ENCODE data around the gene CLIC6.
"Not testable (repeated sequence)": the region's sequence is repeated elsewhere in the genome, so short reads cannot be mapped to it uniquely, and the experiment has no call there.

Gene CLIC6

GRCh38 chr21:34661848-34662247 lies 6.9 kb upstream of the CLIC6 start:
- DNase-seq = no peak

- no peak for DNase-seq
Observed at GRCh38 chr21:34667761-34668160, 1.0 kb upstream of the CLIC6 start.

DNA sequence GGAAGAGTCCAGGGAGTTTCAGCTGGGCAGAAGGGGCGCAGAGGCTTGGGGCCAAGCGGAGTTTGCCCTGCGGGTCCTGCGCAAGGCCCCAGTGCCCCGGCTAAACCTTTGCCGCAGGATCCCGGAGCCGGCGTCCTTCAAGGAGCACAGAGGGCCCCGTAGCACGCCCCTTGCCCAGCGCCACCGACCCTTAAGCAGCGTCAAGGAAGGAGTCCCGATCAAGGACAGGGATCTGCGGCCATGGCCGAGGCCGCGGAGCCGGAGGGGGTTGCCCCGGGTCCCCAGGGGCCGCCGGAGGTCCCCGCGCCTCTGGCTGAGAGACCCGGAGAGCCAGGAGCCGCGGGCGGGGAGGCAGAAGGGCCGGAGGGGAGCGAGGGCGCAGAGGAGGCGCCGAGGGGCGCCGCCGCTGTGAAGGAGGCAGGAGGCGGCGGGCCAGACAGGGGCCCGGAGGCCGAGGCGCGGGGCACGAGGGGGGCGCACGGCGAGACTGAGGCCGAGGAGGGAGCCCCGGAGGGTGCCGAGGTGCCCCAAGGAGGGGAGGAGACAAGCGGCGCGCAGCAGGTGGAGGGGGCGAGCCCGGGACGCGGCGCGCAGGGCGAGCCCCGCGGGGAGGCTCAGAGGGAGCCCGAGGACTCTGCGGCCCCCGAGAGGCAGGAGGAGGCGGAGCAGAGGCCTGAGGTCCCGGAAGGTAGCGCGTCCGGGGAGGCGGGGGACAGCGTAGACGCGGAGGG lies 520 bp downstream of the CLIC6 start:
- DNase-seq = no peak

- DNase-seq = not testable (repeated sequence)
Observed at GRCh38 chr21:34669880-34670219, 1.1 kb downstream of the CLIC6 start.

DNA sequence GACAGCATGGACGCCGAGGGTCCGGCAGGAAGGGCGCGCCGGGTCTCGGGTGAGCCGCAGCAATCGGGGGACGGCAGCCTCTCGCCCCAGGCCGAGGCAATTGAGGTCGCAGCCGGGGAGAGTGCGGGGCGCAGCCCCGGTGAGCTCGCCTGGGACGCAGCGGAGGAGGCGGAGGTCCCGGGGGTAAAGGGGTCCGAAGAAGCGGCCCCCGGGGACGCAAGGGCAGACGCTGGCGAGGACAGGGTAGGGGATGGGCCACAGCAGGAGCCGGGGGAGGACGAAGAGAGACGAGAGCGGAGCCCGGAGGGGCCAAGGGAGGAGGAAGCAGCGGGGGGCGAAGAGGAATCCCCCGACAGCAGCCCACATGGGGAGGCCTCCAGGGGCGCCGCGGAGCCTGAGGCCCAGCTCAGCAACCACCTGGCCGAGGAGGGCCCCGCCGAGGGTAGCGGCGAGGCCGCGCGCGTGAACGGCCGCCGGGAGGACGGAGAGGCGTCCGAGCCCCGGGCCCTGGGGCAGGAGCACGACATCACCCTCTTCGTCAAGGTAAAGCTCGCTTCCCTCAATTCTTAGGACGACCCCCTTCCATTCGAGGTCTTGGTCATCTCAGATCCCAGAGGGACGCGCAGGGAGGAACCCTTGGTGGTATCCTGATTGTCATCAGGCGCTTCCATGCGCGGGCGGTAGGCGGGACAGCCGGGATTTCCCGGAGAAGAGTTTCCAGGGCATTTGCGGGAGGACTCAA lies 1.6 kb downstream of the CLIC6 start:
- no peak for DNase-seq

GRCh38 chr21:34670962-34671348 lies 2.2 kb downstream of the CLIC6 start:
- DNase-seq = no peak

GRCh38 chr21:34671462-34671861 lies 2.7 kb downstream of the CLIC6 start:
- no peak for DNase-seq

DNA sequence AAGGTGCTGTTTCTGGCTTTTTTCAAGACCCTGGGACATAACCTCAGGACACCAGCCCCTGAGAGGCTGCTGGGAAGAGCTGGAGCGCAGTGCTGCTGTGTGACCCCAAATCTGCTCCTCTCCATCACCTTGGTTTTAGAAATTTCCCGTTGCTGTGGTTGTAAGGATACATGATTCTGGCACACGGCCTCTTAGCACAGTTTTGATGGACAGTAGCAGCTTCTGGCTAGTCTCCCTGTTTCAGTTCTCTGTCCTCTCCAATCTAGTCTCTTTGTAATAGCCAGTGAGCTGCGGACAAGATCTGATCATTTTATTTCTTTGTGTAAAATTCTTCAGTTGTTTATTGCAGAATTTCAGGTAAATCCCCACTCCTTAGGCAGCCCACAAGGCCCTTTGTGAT lies 3.1 kb downstream of the CLIC6 start:
- no peak for DNase-seq

- no peak for DNase-seq
Observed at GRCh38 chr21:34673006-34673405, 4.2 kb downstream of the CLIC6 start.

GRCh38 chr21:34674468-34674867 lies 5.7 kb downstream of the CLIC6 start:
- DNase-seq = no peak

DNA sequence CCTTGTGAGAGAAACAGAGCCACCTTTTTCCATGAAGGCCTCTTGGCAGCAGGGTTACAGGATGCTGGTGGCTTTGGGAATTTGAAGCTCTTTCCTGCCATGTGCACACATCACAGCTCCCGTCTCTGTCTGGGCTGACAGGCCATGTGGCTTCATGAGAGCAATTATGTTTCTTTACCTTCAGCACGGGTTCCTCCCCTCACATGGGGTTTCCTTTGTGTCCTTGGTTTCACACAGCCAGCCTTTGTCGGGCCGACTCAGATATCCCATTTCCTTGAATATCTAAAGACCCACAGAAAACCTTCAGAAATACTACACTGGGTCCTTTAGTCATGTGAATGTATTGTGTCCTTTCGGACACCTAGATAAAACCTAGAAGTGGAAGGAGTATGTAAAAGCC lies 7.1 kb downstream of the CLIC6 start:
- DNase-seq = no peak

DNA sequence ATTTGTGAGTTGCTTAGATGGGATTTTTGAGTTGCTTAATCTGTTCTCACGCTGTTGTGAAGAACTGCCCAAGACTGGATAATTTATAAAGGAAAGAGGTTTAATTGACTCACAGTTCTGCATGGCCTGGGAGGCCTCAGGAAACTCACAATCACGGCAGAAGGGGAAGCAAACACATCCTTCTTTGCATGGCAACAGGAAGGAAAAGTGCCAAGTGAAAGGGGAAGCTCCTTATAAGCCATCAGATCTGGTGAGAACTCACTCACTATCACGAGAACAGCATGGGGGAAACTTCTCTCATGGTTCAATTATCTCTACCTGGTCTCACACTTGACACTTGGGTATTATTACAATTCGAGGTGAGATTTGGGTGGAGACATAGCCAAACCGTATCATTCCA lies 10.3 kb downstream of the CLIC6 start:
- no peak for DNase-seq

DNA sequence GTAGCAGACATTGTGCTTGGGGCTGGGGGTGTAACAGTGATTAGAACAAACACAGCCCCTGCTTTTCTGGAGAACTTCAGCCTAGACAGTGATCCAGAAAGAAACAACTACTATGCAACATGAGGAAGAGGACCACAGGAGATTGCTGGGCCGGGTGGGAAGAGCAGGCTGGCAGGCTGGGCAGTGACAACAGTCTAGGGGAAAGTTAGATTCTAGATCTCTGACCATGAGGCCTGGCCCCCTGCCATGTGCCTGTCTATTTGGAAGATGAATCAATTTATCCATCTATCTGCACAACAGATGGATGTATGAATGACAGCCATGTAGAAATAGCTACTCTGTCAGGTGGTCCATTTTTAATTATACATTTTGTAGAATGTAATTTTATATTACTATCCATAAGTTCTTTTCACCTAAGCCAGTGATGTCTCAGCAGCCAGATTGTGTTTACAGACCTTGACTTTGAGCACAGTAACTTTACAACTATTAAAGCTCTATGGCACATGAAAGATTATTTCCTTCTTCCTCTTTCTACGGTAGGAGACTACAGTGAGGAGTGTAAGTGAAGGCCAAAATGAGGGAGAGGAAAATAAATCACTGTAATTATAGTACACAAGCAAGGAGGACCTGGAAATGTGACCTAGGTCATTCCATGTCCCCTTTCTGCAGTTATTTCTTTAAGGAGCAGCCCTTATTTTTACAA lies 15.5 kb downstream of the CLIC6 start:
- DNase-seq = no peak

- no peak for DNase-seq
Observed at GRCh38 chr21:34687065-34687464, 18.3 kb downstream of the CLIC6 start.

- no peak for DNase-seq
Observed at GRCh38 chr21:34687745-34688144, 19.0 kb downstream of the CLIC6 start.

DNA sequence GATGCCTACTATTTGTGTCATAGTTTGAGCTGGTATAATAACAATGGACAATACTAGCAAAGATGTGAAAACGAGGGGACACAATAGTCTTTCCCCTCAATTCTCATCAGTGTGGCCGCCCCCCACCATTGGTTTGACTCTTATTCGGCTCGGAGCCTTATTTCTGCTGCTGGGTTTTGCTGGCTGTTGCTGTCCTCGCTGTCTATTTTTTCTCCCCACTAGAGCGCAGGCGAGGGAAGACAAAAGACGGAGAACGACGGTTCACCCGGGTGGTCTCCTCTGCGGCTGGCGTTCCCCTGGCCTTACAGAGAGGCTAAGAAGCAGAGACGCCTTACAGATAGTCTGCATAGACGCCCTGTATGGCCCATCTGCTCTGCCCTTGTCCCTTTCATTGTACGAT lies 19.4 kb downstream of the CLIC6 start:
- no peak for DNase-seq

DNA sequence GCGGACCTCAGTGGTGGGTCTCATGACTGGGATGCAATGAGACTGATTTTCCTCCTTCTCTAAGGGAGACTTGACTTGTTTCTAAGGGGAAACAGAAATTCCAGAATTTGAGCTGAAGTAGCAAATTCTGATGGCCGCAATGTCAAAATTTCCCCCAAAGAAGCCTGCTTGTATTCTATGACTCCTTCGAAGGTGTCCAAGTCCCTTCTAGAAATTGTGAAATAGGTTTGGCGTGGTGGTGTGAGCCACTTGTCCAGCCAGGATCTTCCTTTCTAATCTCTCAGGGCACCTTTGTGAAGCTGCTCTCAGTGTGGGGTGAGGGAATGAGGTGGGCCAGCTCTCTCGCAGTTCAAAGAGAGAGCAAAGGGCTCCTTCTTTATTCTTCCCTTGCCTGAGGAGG lies 19.9 kb downstream of the CLIC6 start:
- no peak for DNase-seq

DNA sequence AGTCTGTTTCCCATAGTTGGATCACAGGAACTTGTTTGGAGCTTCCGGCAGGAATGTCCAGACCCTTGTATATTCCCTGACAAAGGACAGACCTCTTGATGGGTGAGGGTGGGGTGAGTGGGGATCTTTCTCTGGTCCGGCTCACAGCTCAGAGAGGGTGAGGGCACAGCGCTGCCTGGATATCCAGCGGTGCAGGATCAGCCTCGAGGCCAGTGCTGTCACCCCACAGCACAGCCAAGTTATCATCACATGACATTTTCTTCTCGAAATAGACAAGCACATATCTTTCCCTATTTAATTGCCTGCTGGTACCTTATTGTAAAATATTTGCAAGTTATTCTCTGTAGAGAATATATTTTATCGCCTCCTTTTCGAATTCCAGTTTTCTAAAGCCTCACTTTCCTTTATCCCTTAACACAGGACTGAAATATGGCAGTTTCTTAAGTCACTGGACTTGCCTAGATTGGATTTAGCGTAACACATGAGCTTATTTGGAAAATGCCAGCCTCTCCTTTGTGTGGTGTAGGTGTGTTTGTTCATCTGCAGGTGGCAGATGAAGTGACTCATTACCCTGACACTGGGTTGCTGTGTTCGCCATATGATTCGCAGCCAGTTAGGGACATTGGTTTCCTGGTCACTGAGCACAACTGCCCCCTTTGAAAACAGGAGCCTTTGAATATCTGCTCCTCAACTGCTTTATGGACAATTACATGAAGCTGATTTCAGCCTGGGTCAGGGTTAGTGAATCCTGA lies 21.4 kb downstream of the CLIC6 start:
- DNase-seq = no peak

DNA sequence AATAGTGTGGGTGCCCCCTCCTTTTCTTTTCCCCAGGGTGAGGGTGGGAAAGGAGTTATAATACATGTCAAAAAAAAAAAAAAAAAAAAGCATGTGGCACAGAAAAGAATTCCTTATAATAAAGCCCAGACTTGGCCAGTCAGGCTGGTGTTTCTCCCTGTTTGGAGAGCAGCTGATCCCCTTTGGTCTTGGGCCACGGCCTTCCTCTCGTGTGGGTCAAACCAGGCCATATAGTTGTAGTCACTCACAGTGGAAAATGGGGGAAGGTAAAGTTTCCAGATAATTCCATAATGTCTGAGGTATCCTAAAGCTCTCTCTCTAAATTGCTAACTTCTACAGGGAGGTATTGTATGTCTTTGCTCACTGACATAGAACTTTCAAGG lies 22.0 kb downstream of the CLIC6 start:
- DNase-seq = no peak

DNA sequence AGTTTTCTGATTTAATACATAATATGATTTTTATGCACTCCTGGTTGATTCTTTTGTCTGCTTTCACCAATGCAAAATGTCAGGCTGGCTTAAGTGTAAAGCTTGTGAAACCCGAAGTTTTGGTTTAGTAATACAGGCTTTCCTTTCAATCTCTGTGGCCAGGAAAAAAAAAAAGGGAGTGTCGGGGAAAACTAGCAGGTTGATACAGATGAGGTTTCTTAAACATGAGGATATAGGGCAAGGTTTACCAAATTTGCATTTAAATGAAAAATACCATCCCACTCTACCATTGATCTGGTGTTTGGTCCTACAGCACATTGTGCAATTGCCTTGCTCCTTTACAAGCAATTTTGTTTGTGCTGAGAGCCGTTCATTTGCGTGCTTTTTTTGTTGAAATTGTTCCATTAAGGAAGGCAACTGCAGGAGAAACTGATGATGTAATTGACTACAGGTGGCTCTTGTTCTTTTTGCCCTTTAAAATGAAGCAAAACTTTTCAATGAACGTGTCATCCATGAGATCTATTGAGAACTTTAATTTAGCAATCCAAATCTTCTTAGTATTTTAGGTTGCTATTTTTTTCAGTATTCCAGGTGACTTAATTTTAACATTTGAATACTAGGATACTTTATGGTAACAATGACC lies 22.7 kb downstream of the CLIC6 start:
- DNase-seq = no peak

GRCh38 chr21:34692458-34693020 lies 23.7 kb downstream of the CLIC6 start:
- no peak for DNase-seq

GRCh38 chr21:34693192-34693810 lies 24.5 kb downstream of the CLIC6 start:
- DNase-seq = no peak
